ENCODE data around the gene POLR2F. TPM values are rescaled to one million over a fixed set of nuclear protein-coding genes. Genes with fewer than 3 reads are reported as not detected.

Gene POLR2F
- total and polyA plus RNA-seq, 7 donors, result 69.2 to 280 (median 95.9) TPM

DNA sequence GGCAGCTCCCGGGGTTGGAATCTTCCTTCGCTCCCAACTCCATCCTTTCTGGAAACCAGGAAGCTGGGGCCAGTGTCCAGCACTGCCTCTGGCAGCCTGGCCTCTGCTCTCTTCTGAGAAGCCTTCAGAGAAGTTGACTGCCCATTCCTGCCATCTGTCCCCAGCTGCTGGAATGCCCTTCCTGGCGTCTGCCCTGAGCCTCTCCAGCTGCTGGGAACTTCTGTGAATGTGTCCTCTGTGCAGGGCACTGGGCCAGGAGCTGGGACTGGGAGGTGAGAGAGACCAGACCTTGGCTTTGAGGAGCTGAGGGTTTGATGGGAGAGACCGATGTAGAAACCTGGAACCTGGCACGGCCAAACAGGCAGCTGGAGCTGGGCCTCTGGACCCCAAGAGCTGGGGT lies 36.8 kb downstream of the POLR2F start:
- Histone ChIP-seq H3K27me3 (ENCODE audit: insufficient read depth in 3 of 3, low read length in 2 of 3) (no peaks in the 10 kb centered on the region), H3K36me3 (ENCODE audit: insufficient read depth in 1 of 2, low read depth in 1 of 2) (no peaks in the 10 kb centered on the region), H3K4me3 (no peak overlapping the region), H3K9me3 (no peaks in the 10 kb centered on the region), H3K27ac (no peak overlapping the region), H3K4me1 (no peaks in the 10 kb centered on the region)
- peak in 2 of 4 donors; percentile 16 to 37 for ATAC-seq
- DNase-seq, result no peak
- WGBS, 3 donors, result 42 to 67% (median 43%) methylated on average over 5 of the region's 5 CpGs
- intact Hi-C loops (cut with DNase I), result no loop called here
- TF ChIP-seq, protein P1, sequence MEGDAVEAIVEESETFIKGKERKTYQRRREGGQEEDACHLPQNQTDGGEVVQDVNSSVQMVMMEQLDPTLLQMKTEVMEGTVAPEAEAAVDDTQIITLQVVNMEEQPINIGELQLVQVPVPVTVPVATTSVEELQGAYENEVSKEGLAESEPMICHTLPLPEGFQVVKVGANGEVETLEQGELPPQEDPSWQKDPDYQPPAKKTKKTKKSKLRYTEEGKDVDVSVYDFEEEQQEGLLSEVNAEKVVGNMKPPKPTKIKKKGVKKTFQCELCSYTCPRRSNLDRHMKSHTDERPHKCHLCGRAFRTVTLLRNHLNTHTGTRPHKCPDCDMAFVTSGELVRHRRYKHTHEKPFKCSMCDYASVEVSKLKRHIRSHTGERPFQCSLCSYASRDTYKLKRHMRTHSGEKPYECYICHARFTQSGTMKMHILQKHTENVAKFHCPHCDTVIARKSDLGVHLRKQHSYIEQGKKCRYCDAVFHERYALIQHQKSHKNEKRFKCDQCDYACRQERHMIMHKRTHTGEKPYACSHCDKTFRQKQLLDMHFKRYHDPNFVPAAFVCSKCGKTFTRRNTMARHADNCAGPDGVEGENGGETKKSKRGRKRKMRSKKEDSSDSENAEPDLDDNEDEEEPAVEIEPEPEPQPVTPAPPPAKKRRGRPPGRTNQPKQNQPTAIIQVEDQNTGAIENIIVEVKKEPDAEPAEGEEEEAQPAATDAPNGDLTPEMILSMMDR (IDR thresholded peaks at IDR 0.05), result no peak

- WGBS, 3 donors, result 84 to 89% (median 87%) methylated on average over 7 of the region's 7 CpGs
- Histone ChIP-seq H3K9me3 (no peaks in the 10 kb centered on the region), H3K4me1 (no peaks in the 10 kb centered on the region), H3K4me3 (no peak overlapping the region), H3K36me3 (ENCODE audit: insufficient read depth in 1 of 2, low read depth in 1 of 2) (no peaks in the 10 kb centered on the region), H3K27me3 (ENCODE audit: insufficient read depth in 3 of 3, low read length in 2 of 3) (no peaks in the 10 kb centered on the region), H3K27ac (no peak overlapping the region)
- ATAC-seq (no peak), DNase-seq (no peak)
- TF ChIP-seq, protein P1 (IDR thresholded peaks at IDR 0.05), result no peak
- intact Hi-C loops (cut with DNase I), result no loop called here
Measured at GRCh38 chr22:37990862-37991261, 37.4 kb downstream of the POLR2F start.

GRCh38 chr22:37991731-37992442 lies 38.4 kb downstream of the POLR2F start:
- intact Hi-C loops (cut with DNase I), result no loop called here
- Histone ChIP-seq H3K27me3 (ENCODE audit: insufficient read depth in 3 of 3, low read length in 2 of 3) (no peaks in the 10 kb centered on the region), H3K9me3 (no peaks in the 10 kb centered on the region), H3K4me3 (no peak overlapping the region), H3K4me1 (no peaks in the 10 kb centered on the region), H3K27ac (no peak overlapping the region), H3K36me3 (ENCODE audit: insufficient read depth in 1 of 2, low read depth in 1 of 2) (no peaks in the 10 kb centered on the region)
- DNase-seq (no peak), ATAC-seq (no peak)
- TF ChIP-seq, protein P1 (IDR thresholded peaks at IDR 0.05), result no peak
- WGBS, 3 donors, result 77 to 82% (median 78%) methylated on average over 6 of the region's 6 CpGs

GRCh38 chr22:37994049-37994448 lies 40.5 kb downstream of the POLR2F start:
- H3K4me1 ChIP-seq, result no peaks in the 10 kb centered on the region

More at GRCh38 chr22:37994049-37994448, 40.5 kb downstream of the POLR2F start:
- Histone ChIP-seq H3K36me3 (ENCODE audit: insufficient read depth in 1 of 2, low read depth in 1 of 2) (no peaks in the 10 kb centered on the region), H3K4me3 (no peak overlapping the region), H3K27ac (no peak overlapping the region), H3K9me3 (no peaks in the 10 kb centered on the region), H3K27me3 (ENCODE audit: insufficient read depth in 3 of 3, low read length in 2 of 3) (no peaks in the 10 kb centered on the region)
- intact Hi-C loops (cut with DNase I), result no loop called here
- TF ChIP-seq, protein P1 (IDR thresholded peaks at IDR 0.05), result no peak
- ATAC-seq (no peak), DNase-seq (no peak)
- WGBS, 3 donors, result 85 to 87% (median 85%) methylated on average over 6 of the region's 6 CpGs
